ENCODE measurements around the gene SSRP1.
"Not testable (repeated sequence)": the region's sequence is repeated elsewhere in the genome, so short reads cannot be mapped to it uniquely, and the experiment has no call there.

SSRP1 gene

GRCh38 chr11:57283231-57283990 is 52.3 kb downstream of the SSRP1 start:
- H3K36me3 ChIP-seq (ENCODE audit: control insufficient read depth, insufficient read depth, low read length), result no peaks in the 10 kb centered on the region
- H3K4me3 ChIP-seq (replicated peaks; ENCODE audit: low read depth, low read length), result no peak overlapping the region
- TF ChIP-seq CTCF (IDR thresholded peaks at IDR 0.05; ENCODE audit: insufficient read depth, low read length, poor library complexity, severe bottlenecking), result no peak
- DNase-seq (ENCODE audit: extremely low read depth, insufficient read length), result no peak
- no peaks in the 10 kb centered on the region; the same call in none of the 2 replicates for H3K27me3 ChIP-seq (replicated peaks; ENCODE audit: control insufficient read depth, insufficient read depth, low read length)

- not testable (repeated sequence) for DNase-seq (ENCODE audit: extremely low read depth, insufficient read length); H3K4me3 ChIP-seq (replicated peaks; ENCODE audit: low read depth, low read length); H3K36me3 ChIP-seq (ENCODE audit: control insufficient read depth, insufficient read depth, low read length); H3K27me3 ChIP-seq (replicated peaks; ENCODE audit: control insufficient read depth, insufficient read depth, low read length)
These were observed 54.1 kb downstream of the SSRP1 start for GRCh38 chr11:57281546-57281945.

DNA sequence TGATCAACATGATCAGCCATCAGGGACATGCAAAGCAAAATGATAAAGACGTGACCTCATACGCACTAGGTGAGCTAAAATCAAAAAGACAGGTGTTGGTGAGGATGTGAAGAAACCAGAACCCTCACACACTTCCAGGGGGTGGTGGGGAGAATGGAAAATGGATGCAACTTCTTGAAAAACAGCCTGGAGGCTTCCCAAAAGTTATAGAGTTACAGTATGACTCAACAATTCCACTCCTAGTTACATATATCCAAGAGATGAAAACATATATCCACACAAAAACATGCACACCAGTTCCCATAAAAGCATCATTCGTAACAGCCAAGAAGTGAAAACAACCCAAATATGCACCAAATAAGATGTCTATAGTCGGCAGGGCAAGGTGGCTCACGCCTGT is 56.6 kb downstream of the SSRP1 start:
- H3K4me3 ChIP-seq (replicated peaks; ENCODE audit: low read depth, low read length), result no peak overlapping the region
- H3K27me3 ChIP-seq (replicated peaks; ENCODE audit: control insufficient read depth, insufficient read depth, low read length), result no peaks in the 10 kb centered on the region; the same call in 1 of the 2 replicates
- H3K36me3 ChIP-seq (ENCODE audit: control insufficient read depth, insufficient read depth, low read length), result no peaks in the 10 kb centered on the region
- DNase-seq (ENCODE audit: extremely low read depth, insufficient read length), result no peak
- TF ChIP-seq CTCF (IDR thresholded peaks at IDR 0.05; ENCODE audit: insufficient read depth, low read length, poor library complexity, severe bottlenecking), result no peak

- DNase-seq (ENCODE audit: extremely low read depth, insufficient read length), result no peak
- no peak for TF ChIP-seq CTCF (IDR thresholded peaks at IDR 0.05; ENCODE audit: insufficient read depth, low read length, poor library complexity, severe bottlenecking)
- Histone ChIP-seq H3K27me3 (replicated peaks; ENCODE audit: control insufficient read depth, insufficient read depth, low read length) (no peaks in the 10 kb centered on the region; the same call in 1 of the 2 replicates), H3K4me3 (replicated peaks; ENCODE audit: low read depth, low read length) (no peak overlapping the region), H3K36me3 (ENCODE audit: control insufficient read depth, insufficient read depth, low read length) (no peaks in the 10 kb centered on the region)
These were observed 57.0 kb downstream of the SSRP1 start for GRCh38 chr11:57278721-57279095.

GRCh38 chr11:57277845-57278720 is 57.6 kb downstream of the SSRP1 start:
- Histone ChIP-seq H3K4me3 (replicated peaks; ENCODE audit: low read depth, low read length) (no peak overlapping the region), H3K36me3 (ENCODE audit: control insufficient read depth, insufficient read depth, low read length) (no peaks in the 10 kb centered on the region), H3K27me3 (replicated peaks; ENCODE audit: control insufficient read depth, insufficient read depth, low read length) (no peaks in the 10 kb centered on the region; the same call in 1 of the 2 replicates)
- peak; percentile 86 for TF ChIP-seq CTCF (IDR thresholded peaks at IDR 0.05; ENCODE audit: insufficient read depth, low read length, poor library complexity, severe bottlenecking)
- DNase-seq (ENCODE audit: extremely low read depth, insufficient read length), result no peak
